GM23338 (cell line): Measurements from ENCODE around the gene F7. TPM values are rescaled to one million over a fixed set of nuclear protein-coding genes. Genes with fewer than 3 reads are reported as not detected.

Source experiments
- ATAC-seq: fragments of 200-7000 bp; cut with Tn5 transposase; 3 replicates; pipeline ENCODE4 v1.9.1; 2020
- DNase-seq: peaks from one replicate; pipeline ENCODE4 v3.0.0-alpha.2; 2015; ENCODE audit warnings: low spot score
- H2AFZ ChIP-seq: fragments of 200-600 bp; sonication (generic); 2 replicates; pipeline ENCODE4 v1.8.0; 2016; ENCODE audit warnings: antibody characterized with exemption, mild to moderate bottlenecking, moderate library complexity
- H3F3A ChIP-seq: fragments of 200-600 bp; sonication (generic); replicated peaks from 2 replicates; pipeline ENCODE4 v1.8.0; 2017; ENCODE audit warnings: antibody characterized with exemption, mixed run types, low read depth
- H3K27ac ChIP-seq: fragments of 200-600 bp; sonication (generic); 2 replicates; pipeline ENCODE4 v1.6.1; 2016; ENCODE audit warnings: low read depth
- H3K27me3 ChIP-seq: fragments of 200-600 bp; sonication (generic); 2 replicates; pipeline ENCODE4 v1.8.0; 2016; ENCODE audit warnings: mild to moderate bottlenecking, mixed run types, moderate library complexity; ENCODE audit not compliant: insufficient read depth
- H3K36me3 ChIP-seq: fragments of 200-600 bp; sonication (generic); 2 replicates; pipeline ENCODE4 v1.8.0; 2016; ENCODE audit warnings: mild to moderate bottlenecking; ENCODE audit not compliant: insufficient read depth
- H3K4me1 ChIP-seq: fragments of 200-600 bp; sonication (generic); 2 replicates; pipeline ENCODE4 v1.8.0; 2016; ENCODE audit warnings: mild to moderate bottlenecking, moderate library complexity; ENCODE audit not compliant: insufficient read depth
- H3K4me2 ChIP-seq: fragments of 200-600 bp; sonication (generic); 2 replicates; pipeline ENCODE4 v1.7.1; 2017; ENCODE audit warnings: mixed run types
- H3K4me3 ChIP-seq: fragments of 200-600 bp; sonication (generic); 2 replicates; pipeline ENCODE4 v1.6.1; 2016; ENCODE audit warnings: mixed run types
- H3K79me2 ChIP-seq: fragments of 200-600 bp; sonication (generic); replicated peaks from 2 replicates; pipeline ENCODE4 v1.8.0; 2017; ENCODE audit warnings: mild to moderate bottlenecking; ENCODE audit not compliant: insufficient read depth
- H3K9me2 ChIP-seq: fragments of 200-600 bp; sonication (generic); 2 replicates; pipeline ENCODE4 v1.8.0; 2017; ENCODE audit not compliant: insufficient read depth
- H4K20me1 ChIP-seq: fragments of 200-600 bp; sonication (generic); replicated peaks from 2 replicates; pipeline ENCODE4 v1.8.0; 2017; ENCODE audit warnings: mild to moderate bottlenecking; ENCODE audit not compliant: insufficient read depth
- H3K27ac Mint-ChIP-seq: 2 replicates; pipeline ENCODE4 v1.8.0; 2020; ENCODE audit warnings: inconsistent platforms, mild to moderate bottlenecking, moderate library complexity, mixed read lengths
- H3K27me3 Mint-ChIP-seq: 3 replicates; pipeline ENCODE4 v1.8.0; 2022; ENCODE audit warnings: low read depth, mild to moderate bottlenecking, moderate library complexity, mixed read lengths, inconsistent platforms; ENCODE audit not compliant: insufficient read depth, poor library complexity
- H3K36me3 Mint-ChIP-seq: 3 replicates; pipeline ENCODE4 v1.8.0; 2021; ENCODE audit warnings: low read depth, mild to moderate bottlenecking, inconsistent platforms, moderate library complexity, mixed read lengths
- H3K4me1 Mint-ChIP-seq: 3 replicates; pipeline ENCODE4 v1.8.0; 2020; ENCODE audit warnings: mild to moderate bottlenecking, inconsistent platforms, mixed read lengths
- H3K4me3 Mint-ChIP-seq: 3 replicates; pipeline ENCODE4 v1.8.0; 2021; ENCODE audit warnings: moderate library complexity, mild to moderate bottlenecking, inconsistent platforms, mixed read lengths
- H3K9me3 Mint-ChIP-seq: 3 replicates; pipeline ENCODE4 v1.8.0; 2020; ENCODE audit warnings: moderate library complexity, mild to moderate bottlenecking, inconsistent platforms, mixed read lengths
- CREB1 ChIP-seq: fragments of 250-450 bp; sonication (Bioruptor Pico); IDR thresholded peaks from 2 replicates; pipeline ENCODE4 v1.5.0; 2020; ENCODE audit warnings: low read depth, mild to moderate bottlenecking, moderate library complexity
- EZH2 ChIP-seq: fragments of 200-600 bp; sonication (generic); IDR thresholded peaks from one replicate; pipeline ENCODE4 v1.8.0; 2017; ENCODE audit warnings: antibody characterized with exemption, mild to moderate bottlenecking, low read depth; ENCODE audit not compliant: unreplicated experiment
- EZH2phosphoT487 ChIP-seq: fragments of 200-600 bp; sonication (generic); IDR thresholded peaks from one replicate; pipeline ENCODE4 v1.8.1; 2018; ENCODE audit warnings: antibody characterized with exemption; ENCODE audit not compliant: unreplicated experiment
- JUNB ChIP-seq: IDR thresholded peaks from one replicate; pipeline ENCODE4 v1.6.1; 2016; ENCODE audit warnings: antibody characterized with exemption; ENCODE audit not compliant: unreplicated experiment
- NANOG ChIP-seq: IDR thresholded peaks from 2 replicates; pipeline ENCODE4 v1.6.1; 2016; ENCODE audit warnings: antibody characterized with exemption, borderline replicate concordance
- POLR2AphosphoS5 ChIP-seq: IDR thresholded peaks from 2 replicates; pipeline ENCODE4 v1.6.1; 2016; ENCODE audit warnings: antibody characterized with exemption, low read depth
- STAT1 ChIP-seq: IDR thresholded peaks from one replicate; pipeline ENCODE4 v1.6.1; 2016; ENCODE audit warnings: antibody characterized with exemption; ENCODE audit not compliant: unreplicated experiment
- ZNF114 ChIP-seq: fragments of 250-450 bp; sonication (Bioruptor Pico); IDR thresholded peaks from 2 replicates; pipeline ENCODE4 v1.5.0; 2020; ENCODE audit warnings: mild to moderate bottlenecking, moderate library complexity
- ZNF331 ChIP-seq: fragments of 250-450 bp; sonication (Bioruptor Pico); IDR thresholded peaks from 2 replicates; pipeline ENCODE4 v1.5.0; 2020; ENCODE audit warnings: low read depth, mild to moderate bottlenecking, moderate library complexity
- polyA plus RNA-seq: library from polyadenylated mRNA; unstranded; fragments of >200 nt; fragmentation: Nextera tagmentation; extraction: Ambion mirVana; gene quantifications from 2 replicates; pipeline ENCODE4 v1.2.1, GENCODE V29; 2016
- total RNA-seq: library from RNA; depleted of rRNA; stranded (reverse); fragments of >200 nt; shearing (Covaris generic); gene quantifications from 2 replicates; pipeline ENCODE4 v1.2.3, GENCODE V29; 2014
- TF ChIP-seq, protein P1 (sequence below): fragments of 250-450 bp; sonication (Bioruptor Pico); IDR thresholded peaks from 2 replicates; pipeline ENCODE4 v1.5.0; 2020; ENCODE audit warnings: mild to moderate bottlenecking, moderate library complexity
- TF ChIP-seq, protein P2 (sequence below): IDR thresholded peaks from one replicate; pipeline ENCODE4 v1.6.1; 2018; ENCODE audit warnings: antibody characterized with exemption; ENCODE audit not compliant: unreplicated experiment
- TF ChIP-seq, protein P3 (sequence below), 2 experiments: fragments of 200-600 bp in 1 of 2; sonication (generic) in 1 of 2; conservative IDR thresholded peaks; 2 replicates each; pipeline versions ENCODE4 v1.5.1 to v1.6.1; 2016 to 2017; ENCODE audit warnings: antibody characterized with exemption in 2 of 2, low read depth in 2 of 2, mild to moderate bottlenecking in 2 of 2, moderate library complexity in 1 of 2
- TF ChIP-seq, protein P4 (sequence below): IDR thresholded peaks from 2 replicates; pipeline ENCODE4 v1.6.1; 2016; ENCODE audit warnings: antibody characterized with exemption

F7 gene
- total and polyA plus RNA-seq, 2 experiments from 2014 or later: 0.16 to 0.24 TPM

DNA sequence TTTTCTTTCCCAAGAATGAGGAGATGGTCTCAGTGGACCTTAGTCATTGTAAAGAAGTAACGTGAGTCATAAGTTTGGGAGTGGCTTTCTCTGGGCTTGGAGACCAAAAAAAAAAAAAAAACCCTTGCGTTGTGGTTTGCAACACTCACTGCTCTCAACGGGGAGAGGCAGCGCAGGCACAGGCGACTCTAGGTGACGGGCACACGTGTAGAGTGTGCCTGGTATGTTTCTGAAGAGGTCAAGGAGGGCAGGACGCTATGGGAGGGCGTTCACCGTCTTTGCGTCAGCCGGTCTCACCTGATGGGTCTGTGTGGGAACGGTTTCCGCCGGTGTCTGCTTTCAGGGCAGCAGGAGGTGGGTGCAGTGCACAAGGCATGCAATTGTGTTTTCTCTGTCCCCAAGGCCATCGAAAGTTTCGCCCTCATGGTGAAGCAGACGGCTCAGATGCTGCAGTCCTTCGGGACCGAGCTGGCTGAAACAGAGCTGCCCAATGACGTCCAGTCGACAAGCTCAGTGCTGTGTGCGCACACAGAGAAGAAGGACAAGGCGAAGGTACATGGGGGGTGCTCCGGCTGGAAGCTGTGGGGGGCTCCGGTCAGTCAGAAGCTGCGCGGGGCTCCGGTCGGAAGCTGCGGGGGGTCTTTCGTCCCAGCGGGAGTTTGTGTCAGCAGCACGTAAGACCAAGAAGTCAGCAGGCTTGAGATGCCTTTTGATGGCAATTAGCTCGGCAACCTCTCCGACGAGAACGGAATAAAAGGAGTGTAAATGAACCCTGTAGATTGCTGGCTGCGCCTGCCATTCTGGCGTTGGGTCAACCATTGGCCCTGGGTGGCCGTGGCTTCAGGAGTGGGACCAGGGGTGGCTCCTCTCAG is 40.8 kb upstream of the F7 start:
- H3K36me3 Mint-ChIP-seq: no peaks in the 10 kb centered on the region; the same call in 2 of the 3 replicates
- no peak overlapping the region for H3K4me3 Mint-ChIP-seq
- no peaks in the 10 kb centered on the region for H3K4me1 ChIP-seq
- H3K27me3 ChIP-seq: no peaks in the 10 kb centered on the region
- no peaks in the 10 kb centered on the region for H4K20me1 ChIP-seq
- TF ChIP-seq, protein P1, sequence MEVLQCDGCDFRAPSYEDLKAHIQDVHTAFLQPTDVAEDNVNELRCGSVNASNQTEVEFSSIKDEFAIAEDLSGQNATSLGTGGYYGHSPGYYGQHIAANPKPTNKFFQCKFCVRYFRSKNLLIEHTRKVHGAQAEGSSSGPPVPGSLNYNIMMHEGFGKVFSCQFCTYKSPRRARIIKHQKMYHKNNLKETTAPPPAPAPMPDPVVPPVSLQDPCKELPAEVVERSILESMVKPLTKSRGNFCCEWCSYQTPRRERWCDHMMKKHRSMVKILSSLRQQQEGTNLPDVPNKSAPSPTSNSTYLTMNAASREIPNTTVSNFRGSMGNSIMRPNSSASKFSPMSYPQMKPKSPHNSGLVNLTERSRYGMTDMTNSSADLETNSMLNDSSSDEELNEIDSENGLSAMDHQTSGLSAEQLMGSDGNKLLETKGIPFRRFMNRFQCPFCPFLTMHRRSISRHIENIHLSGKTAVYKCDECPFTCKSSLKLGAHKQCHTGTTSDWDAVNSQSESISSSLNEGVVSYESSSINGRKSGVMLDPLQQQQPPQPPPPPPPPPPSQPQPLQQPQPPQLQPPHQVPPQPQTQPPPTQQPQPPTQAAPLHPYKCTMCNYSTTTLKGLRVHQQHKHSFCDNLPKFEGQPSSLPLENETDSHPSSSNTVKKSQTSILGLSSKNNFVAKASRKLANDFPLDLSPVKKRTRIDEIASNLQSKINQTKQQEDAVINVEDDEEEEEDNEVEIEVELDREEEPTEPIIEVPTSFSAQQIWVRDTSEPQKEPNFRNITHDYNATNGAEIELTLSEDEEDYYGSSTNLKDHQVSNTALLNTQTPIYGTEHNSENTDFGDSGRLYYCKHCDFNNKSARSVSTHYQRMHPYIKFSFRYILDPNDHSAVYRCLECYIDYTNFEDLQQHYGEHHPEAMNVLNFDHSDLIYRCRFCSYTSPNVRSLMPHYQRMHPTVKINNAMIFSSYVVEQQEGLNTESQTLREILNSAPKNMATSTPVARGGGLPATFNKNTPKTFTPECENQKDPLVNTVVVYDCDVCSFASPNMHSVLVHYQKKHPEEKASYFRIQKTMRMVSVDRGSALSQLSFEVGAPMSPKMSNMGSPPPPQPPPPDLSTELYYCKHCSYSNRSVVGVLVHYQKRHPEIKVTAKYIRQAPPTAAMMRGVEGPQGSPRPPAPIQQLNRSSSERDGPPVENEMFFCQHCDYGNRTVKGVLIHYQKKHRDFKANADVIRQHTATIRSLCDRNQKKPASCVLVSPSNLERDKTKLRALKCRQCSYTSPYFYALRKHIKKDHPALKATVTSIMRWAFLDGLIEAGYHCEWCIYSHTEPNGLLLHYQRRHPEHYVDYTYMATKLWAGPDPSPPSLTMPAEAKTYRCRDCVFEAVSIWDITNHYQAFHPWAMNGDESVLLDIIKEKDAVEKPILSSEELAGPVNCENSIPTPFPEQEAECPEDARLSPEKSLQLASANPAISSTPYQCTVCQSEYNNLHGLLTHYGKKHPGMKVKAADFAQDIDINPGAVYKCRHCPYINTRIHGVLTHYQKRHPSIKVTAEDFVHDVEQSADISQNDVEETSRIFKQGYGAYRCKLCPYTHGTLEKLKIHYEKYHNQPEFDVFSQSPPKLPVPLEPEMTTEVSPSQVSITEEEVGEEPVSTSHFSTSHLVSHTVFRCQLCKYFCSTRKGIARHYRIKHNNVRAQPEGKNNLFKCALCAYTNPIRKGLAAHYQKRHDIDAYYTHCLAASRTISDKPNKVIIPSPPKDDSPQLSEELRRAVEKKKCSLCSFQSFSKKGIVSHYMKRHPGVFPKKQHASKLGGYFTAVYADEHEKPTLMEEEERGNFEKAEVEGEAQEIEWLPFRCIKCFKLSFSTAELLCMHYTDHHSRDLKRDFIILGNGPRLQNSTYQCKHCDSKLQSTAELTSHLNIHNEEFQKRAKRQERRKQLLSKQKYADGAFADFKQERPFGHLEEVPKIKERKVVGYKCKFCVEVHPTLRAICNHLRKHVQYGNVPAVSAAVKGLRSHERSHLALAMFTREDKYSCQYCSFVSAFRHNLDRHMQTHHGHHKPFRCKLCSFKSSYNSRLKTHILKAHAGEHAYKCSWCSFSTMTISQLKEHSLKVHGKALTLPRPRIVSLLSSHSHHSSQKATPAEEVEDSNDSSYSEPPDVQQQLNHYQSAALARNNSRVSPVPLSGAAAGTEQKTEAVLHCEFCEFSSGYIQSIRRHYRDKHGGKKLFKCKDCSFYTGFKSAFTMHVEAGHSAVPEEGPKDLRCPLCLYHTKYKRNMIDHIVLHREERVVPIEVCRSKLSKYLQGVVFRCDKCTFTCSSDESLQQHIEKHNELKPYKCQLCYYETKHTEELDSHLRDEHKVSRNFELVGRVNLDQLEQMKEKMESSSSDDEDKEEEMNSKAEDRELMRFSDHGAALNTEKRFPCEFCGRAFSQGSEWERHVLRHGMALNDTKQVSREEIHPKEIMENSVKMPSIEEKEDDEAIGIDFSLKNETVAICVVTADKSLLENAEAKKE (CRISPR knock-in tag): no peak
- TF ChIP-seq NANOG: no peak
- TF ChIP-seq, protein P2, sequence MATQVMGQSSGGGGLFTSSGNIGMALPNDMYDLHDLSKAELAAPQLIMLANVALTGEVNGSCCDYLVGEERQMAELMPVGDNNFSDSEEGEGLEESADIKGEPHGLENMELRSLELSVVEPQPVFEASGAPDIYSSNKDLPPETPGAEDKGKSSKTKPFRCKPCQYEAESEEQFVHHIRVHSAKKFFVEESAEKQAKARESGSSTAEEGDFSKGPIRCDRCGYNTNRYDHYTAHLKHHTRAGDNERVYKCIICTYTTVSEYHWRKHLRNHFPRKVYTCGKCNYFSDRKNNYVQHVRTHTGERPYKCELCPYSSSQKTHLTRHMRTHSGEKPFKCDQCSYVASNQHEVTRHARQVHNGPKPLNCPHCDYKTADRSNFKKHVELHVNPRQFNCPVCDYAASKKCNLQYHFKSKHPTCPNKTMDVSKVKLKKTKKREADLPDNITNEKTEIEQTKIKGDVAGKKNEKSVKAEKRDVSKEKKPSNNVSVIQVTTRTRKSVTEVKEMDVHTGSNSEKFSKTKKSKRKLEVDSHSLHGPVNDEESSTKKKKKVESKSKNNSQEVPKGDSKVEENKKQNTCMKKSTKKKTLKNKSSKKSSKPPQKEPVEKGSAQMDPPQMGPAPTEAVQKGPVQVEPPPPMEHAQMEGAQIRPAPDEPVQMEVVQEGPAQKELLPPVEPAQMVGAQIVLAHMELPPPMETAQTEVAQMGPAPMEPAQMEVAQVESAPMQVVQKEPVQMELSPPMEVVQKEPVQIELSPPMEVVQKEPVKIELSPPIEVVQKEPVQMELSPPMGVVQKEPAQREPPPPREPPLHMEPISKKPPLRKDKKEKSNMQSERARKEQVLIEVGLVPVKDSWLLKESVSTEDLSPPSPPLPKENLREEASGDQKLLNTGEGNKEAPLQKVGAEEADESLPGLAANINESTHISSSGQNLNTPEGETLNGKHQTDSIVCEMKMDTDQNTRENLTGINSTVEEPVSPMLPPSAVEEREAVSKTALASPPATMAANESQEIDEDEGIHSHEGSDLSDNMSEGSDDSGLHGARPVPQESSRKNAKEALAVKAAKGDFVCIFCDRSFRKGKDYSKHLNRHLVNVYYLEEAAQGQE: no peak
- no peak for TF ChIP-seq ZNF331 (CRISPR knock-in tag)
- TF ChIP-seq, protein P3, sequence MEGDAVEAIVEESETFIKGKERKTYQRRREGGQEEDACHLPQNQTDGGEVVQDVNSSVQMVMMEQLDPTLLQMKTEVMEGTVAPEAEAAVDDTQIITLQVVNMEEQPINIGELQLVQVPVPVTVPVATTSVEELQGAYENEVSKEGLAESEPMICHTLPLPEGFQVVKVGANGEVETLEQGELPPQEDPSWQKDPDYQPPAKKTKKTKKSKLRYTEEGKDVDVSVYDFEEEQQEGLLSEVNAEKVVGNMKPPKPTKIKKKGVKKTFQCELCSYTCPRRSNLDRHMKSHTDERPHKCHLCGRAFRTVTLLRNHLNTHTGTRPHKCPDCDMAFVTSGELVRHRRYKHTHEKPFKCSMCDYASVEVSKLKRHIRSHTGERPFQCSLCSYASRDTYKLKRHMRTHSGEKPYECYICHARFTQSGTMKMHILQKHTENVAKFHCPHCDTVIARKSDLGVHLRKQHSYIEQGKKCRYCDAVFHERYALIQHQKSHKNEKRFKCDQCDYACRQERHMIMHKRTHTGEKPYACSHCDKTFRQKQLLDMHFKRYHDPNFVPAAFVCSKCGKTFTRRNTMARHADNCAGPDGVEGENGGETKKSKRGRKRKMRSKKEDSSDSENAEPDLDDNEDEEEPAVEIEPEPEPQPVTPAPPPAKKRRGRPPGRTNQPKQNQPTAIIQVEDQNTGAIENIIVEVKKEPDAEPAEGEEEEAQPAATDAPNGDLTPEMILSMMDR (conservative IDR thresholded peaks at IDR 0.05; ENCODE audit: low read depth in 2 of 2): no peak
- no peak for TF ChIP-seq EZH2phosphoT487
- no peak for TF ChIP-seq POLR2AphosphoS5
- no peak for TF ChIP-seq EZH2
- no peak for TF ChIP-seq JUNB
- no peak for TF ChIP-seq CREB1
- TF ChIP-seq STAT1: no peak
- no peak for TF ChIP-seq ZNF114 (CRISPR knock-in tag)
- TF ChIP-seq, protein P4, sequence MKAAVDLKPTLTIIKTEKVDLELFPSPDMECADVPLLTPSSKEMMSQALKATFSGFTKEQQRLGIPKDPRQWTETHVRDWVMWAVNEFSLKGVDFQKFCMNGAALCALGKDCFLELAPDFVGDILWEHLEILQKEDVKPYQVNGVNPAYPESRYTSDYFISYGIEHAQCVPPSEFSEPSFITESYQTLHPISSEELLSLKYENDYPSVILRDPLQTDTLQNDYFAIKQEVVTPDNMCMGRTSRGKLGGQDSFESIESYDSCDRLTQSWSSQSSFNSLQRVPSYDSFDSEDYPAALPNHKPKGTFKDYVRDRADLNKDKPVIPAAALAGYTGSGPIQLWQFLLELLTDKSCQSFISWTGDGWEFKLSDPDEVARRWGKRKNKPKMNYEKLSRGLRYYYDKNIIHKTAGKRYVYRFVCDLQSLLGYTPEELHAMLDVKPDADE: no peak
- H3K27ac ChIP-seq: no peak overlapping the region
- no peak overlapping the region for H2AFZ ChIP-seq
- no peaks in the 10 kb centered on the region for H3F3A ChIP-seq
- DNase-seq (no peak), ATAC-seq (no peak)
- H3K9me3 Mint-ChIP-seq: no peaks in the 10 kb centered on the region
- no peaks in the 10 kb centered on the region for H3K36me3 ChIP-seq
- no peak overlapping the region for H3K4me2 ChIP-seq
- H3K27me3 Mint-ChIP-seq: peaks cover 11% of the 10 kb centered on the region
- H3K4me3 ChIP-seq: no peak overlapping the region
- H3K4me1 Mint-ChIP-seq: peaks cover 3% of the 10 kb centered on the region; the same call in 2 of the 3 replicates
- peak overlapping the region; percentile 61; the same call in 1 of the 2 replicates for H3K27ac Mint-ChIP-seq
- no peaks in the 10 kb centered on the region for H3K79me2 ChIP-seq
- H3K9me2 ChIP-seq: no peaks in the 10 kb centered on the region
